ENCODE results near the gene DUSP8.
"Not testable (repeated sequence)": the region's sequence is repeated elsewhere in the genome, so short reads cannot be mapped to it uniquely, and the experiment has no call there.

DUSP8 gene

DNA sequence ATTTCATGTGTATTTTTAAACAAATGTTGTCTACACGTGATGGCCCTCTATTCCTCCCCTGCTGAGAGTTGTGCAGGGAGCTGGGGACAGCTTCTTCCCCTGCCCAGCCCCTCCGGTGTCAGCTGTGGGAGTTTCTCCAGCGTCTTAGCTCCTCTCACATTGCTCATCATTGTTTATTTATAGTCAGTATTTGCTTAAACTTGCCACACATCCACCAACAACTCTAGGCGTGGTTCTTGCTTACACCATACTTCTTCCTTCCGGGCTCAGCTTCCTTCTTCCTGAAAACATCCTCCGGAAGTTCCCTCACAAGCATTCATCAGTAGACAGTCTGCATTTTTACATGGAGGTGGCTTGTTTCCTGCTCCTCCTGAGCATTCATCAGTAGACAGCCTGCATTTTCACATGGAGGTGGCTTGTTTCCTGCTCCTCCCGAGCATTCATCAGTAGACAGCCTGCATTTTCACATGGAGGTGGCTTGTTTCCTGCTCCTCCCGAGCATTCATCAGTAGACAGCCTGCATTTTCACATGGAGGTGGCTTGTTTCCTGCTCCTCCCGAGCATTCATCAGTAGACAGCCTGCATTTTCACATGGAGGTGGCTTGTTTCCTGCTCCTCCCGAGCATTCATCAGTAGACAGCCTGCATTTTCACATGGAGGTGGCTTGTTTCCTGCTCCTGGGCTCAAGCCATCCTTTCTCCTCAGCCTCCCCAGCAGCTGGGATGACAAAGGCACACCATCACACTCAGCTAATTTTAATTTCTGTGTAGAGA, 17.3 kb upstream of the DUSP8 start:
- DNase-seq (ENCODE audit: low read depth): not testable (repeated sequence)

- DNase-seq (ENCODE audit: low read depth): no peak
These were observed 14.6 kb upstream of the DUSP8 start for GRCh38 chr11:1586699-1587098.

DNA sequence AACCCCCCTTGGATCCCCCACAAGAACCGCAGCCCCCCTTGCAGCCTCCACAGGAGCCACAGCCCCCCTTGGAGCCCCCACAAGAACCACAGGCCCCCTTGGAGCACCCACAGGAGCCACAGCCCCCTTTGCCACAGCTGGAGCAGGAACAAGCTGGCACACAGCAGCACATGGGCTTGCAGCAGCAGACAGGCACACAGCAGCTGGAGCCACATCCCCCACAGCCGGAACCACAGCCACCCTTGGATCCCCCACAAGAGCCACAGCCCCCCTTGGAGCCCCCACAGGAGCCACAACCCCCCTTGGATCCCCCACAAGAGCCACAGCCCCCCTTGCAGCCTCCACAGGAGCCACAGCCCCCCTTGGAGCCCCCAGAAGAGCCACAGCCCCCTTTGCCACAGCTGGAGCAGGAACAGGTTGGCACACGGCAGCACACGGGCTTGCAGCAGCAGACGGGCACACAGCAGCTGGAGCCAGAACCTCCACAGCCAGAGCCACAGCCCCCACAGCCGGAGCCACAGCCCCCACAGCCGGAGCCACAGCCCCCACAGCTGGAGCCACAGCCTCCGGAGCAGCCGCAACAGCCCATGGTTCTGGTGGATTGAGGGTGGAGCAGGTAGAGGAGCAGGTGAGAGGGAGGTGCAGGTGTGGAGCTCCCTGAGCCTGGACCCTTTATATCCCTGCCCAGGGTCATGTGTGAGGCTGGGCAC, 12.7 kb upstream of the DUSP8 start, which contains the start of gene KRTAP5-1:
KRTAP5-1 (minus strand) TSS at position 623 of the 710 bp plus-strand sequence; CDS start at position 589, 34 bp downstream.
- DNase-seq (ENCODE audit: low read depth): not testable (repeated sequence)

DNA sequence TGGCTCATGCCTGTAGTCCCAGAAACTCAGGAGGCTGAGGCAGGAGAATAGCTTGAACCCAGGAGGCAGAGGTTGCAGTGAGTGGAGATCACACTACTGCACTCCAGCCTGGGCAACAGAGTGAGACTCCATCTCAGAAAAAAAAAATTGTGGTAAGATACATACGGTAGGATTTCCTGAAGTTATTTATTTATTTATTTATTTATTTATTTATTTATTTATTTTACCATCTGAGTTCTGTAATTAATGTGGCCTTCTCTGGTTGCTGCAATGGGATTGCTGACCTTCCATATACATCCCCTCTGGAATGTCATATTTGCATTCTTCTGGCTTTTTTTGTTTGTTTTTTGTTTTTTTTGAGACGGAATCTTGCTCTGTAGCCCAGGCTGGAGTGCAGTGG, 10.8 kb upstream of the DUSP8 start:
- not testable (repeated sequence) for DNase-seq (ENCODE audit: low read depth)

GRCh38 chr11:1581976-1582375, 9.9 kb upstream of the DUSP8 start:
- DNase-seq (ENCODE audit: low read depth): no peak

DNA sequence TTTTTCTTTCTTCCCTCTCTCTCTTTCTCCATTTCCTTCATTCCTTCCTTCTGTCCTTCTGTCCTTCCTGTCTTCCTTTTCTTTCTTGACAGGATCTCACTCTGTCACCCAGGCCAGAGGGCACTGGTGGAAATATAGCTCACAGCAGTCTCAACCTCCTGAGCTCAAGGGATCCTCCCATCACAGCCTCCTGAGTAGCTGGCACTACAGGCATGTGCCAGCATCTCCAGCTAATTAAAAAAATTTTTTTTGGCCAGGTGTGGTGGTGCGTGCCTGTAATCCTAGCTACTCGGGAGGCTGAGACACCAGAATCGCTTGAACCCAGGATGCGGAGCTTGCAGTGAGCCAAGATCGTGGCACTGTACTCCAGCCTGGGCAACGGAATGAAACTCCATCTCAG, 4.8 kb upstream of the DUSP8 start:
- DNase-seq (ENCODE audit: low read depth): no peak

GRCh38 chr11:1575756-1576155, 3.7 kb upstream of the DUSP8 start:
- DNase-seq (ENCODE audit: low read depth): not testable (repeated sequence)

GRCh38 chr11:1574933-1575242, 2.8 kb upstream of the DUSP8 start:
- no peak for DNase-seq (ENCODE audit: low read depth)

DNA sequence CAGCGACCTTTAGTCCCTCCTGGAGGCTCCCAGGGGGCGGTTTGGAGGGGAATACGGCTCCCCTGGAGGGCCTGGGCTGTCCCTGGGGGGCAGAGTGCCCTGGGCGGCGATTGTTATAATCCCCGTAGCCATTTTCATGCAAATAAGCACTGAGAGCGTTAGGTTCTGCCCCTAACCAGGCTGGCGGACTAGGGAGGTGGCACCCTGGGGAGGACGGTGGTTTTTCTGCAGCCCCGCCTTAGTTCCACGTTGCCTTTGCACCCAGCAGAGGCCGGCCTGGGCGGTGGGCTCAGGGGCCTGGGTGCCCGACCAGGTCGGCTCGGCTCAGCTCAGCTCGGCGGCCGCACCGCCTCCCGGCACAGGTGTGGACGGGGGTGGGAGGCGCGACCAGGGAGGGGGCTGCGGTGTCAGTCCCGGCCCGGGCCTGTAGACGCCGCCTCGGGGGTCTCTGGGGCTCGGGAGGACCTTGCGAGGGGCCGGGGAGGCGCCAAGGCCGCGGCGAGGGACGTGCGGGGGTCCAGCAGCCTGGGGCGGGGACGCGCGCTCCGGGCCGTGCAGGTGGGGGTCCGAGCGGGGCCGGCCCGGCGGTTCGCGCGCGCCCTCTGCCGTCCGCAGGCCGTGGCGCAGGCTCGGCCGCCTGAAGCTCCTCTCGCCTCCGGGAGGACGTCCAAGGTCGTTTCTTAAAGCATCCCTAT, 2.3 kb upstream of the DUSP8 start:
- DNase-seq (ENCODE audit: low read depth): no peak

- no peak for DNase-seq (ENCODE audit: low read depth)
These were observed 1.8 kb upstream of the DUSP8 start for GRCh38 chr11:1573903-1574237.

- no peak for DNase-seq (ENCODE audit: low read depth)
These were observed 1.2 kb upstream of the DUSP8 start for GRCh38 chr11:1573077-1573902.

- no peak for DNase-seq (ENCODE audit: low read depth)
These were observed 293 bp downstream of the DUSP8 start for GRCh38 chr11:1571760-1572196.

DNA sequence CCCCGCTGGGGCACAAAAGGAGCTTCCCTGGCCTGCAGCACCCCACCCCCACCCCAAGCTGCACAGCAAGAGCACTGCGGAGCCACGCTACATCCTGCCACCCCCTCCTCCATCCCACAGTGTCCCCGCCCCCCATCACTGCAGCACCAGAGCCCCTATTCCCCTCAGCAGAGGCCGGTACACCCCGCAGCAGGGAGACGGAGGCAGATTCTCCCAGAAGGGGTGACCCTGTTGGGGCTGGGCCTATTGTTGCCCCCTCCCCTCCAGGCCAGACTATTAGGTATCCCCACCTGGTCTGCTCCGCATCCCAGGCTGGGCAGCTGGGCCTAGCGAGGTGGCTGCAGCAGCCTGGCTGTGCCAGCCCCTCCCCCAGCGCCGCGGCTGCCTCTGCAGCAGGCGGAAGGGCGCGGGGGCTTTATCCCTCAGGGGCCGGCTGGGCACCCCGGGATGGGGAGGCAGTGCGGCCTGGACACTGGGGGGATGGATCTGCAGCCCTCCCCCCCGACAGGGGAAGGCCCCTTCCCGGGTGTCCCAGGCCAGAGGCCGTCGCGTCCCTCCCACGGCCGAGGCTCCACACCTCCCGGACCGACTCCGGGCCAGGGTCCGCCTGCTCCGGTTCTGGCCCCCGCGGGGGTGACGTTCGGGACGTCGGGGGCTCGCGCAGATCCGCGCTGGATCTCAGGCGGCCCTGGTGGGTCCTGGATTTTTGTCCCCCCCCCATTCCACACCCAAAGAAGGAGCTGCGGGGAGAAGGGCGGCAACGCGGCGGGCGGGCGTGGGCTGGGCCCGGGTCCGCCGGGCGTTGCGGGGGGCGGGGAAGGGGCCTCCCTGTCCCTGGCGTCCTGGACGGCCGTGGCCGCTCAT, 943 bp downstream of the DUSP8 start:
- no peak for DNase-seq (ENCODE audit: low read depth)

DNA sequence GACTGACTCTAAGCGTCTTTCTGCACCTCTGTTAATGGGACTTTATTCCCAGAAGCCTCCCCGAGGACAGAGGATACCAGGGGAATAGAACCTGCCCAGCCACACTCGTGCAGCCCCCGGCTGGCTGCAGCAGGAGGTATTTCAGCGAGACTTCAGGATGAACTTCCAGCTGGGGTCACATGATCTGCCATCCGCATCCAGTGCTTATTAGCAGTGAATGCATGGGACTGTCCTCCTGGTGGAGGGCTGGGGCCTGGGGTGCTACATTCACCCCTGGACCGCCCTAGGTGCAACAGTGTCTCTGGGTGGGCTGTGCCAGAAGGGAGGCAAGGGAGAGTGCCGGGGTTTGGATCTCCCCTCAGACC, 1.6 kb downstream of the DUSP8 start:
- no peak for DNase-seq (ENCODE audit: low read depth)

GRCh38 chr11:1570001-1570453, 2.0 kb downstream of the DUSP8 start:
- no peak for DNase-seq (ENCODE audit: low read depth)

GRCh38 chr11:1569251-1569780, 2.8 kb downstream of the DUSP8 start:
- no peak for DNase-seq (ENCODE audit: low read depth)

DNA sequence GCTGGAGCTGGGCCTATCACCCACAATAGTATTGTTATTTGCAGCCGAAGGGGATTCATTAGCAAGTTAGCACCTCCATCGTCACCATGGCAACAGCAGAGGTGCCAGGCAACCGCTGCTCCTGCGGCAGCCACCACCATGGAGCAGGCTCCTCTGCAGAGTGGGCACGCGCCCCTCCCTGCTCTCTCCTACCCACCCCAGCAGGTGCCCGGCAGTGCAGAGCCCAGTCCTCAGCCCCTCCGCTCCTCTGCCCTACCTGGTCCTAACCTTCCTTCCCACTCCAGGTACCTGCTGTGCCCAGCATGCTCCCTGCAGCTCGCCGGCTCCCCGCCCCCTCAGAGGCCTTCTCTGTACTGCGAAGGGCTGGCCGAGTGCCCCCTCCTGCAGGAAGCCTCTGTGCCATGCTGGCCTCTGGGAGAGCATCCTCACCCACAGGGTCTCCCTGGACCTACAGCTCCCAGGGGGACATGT, 3.6 kb downstream of the DUSP8 start:
- no peak for DNase-seq (ENCODE audit: low read depth)

DNA sequence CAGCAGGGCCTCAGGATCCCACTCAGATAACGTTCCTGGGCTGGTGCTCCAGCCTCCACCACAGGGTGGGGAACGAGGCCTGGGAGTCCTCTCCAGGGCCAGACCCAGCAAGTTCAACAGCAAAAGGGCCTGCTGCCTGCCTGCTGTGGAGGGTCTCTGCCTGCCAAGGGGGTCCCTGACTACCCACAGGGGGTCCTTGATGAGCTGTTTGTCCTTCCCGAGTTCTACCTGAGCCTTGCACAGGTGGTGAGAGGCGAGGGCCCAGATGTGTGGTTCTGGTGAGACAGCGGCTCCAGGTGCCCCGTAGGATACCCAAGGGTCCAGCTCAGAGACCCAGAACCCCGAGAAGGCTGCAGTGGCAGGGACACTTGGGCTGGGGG, 4.4 kb downstream of the DUSP8 start:
- DNase-seq (ENCODE audit: low read depth): no peak

GRCh38 chr11:1567052-1567720, 4.9 kb downstream of the DUSP8 start:
- no peak for DNase-seq (ENCODE audit: low read depth)

DNA sequence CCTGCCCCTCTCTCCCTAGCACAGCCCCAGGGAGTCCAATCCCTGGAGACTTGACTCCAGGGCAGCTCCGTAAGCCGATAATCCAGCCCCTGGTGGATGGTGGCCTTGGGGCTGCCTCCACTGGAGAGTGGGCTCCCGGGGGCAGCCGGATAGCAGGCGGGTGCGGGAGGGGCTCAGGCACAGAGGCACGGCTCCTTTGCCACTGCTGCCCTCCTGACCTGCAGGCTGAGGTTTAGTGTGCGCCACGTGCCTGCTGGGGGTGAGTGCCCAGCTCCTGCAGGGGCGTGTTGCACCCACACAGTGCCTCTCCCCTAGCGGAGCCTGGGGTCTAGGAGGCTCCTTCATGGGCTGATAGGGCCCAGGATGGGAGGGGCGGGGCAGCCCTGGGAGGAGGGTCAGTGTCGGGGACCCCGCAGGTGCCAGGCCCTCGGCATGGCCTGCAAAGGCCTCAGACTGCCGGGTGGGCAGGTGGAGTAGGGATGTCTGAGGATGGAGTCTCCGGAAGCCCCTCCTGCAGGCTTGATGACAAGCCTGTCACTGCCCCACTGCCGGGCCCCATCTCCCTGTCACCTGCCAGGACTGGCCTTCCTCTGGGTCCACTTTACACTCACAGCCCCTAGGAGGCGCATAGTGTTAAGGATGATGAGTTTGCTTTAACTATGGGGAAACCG, 5.6 kb downstream of the DUSP8 start:
- no peak for DNase-seq (ENCODE audit: low read depth)
